Smooth muscle cell (in vitro differentiated cells): ENCODE results near the gene SCLT1. TPM values are rescaled to one million over a fixed set of nuclear protein-coding genes. Genes with fewer than 3 reads are reported as not detected.

Source experiments
- DNase-seq: peaks from one replicate; lab custom pipeline; 2025; ENCODE audit not compliant: unreplicated experiment; lab: John Stamatoyannopoulos, UW
- H2AFZ ChIP-seq: fragments of 200-600 bp; sonication (generic); 2 replicates; pipeline ENCODE4 v1.6.0; 2016; ENCODE audit warnings: antibody characterized with exemption, low read depth, mild to moderate bottlenecking
- H3F3A ChIP-seq: fragments of 200-600 bp; sonication (generic); 2 replicates; pipeline ENCODE4 v1.6.0; 2017; ENCODE audit warnings: antibody characterized with exemption, low read depth
- H3K27ac ChIP-seq: fragments of 200-600 bp; sonication (generic); 2 replicates; pipeline ENCODE4 v1.5.1; 2016; ENCODE audit warnings: low read depth, mild to moderate bottlenecking
- H3K27me3 ChIP-seq: fragments of 200-600 bp; sonication (generic); 2 replicates; pipeline ENCODE4 v1.6.1; 2016; ENCODE audit warnings: low read depth, mild to moderate bottlenecking
- H3K36me3 ChIP-seq: fragments of 200-600 bp; sonication (generic); 2 replicates; pipeline ENCODE4 v1.5.1; 2016; ENCODE audit warnings: low read depth
- H3K4me1 ChIP-seq: fragments of 200-600 bp; sonication (generic); 2 replicates; pipeline ENCODE4 v1.5.1; 2016; ENCODE audit warnings: low read depth
- H3K4me2 ChIP-seq: fragments of 200-600 bp; sonication (generic); 2 replicates; pipeline ENCODE4 v1.6.0; 2016; ENCODE audit warnings: mild to moderate bottlenecking
- H3K4me3 ChIP-seq: fragments of 200-600 bp; sonication (generic); 2 replicates; pipeline ENCODE4 v1.5.1; 2016; ENCODE audit warnings: mild to moderate bottlenecking
- H3K79me2 ChIP-seq: fragments of 200-600 bp; sonication (generic); 2 replicates; pipeline ENCODE4 v1.6.0; 2016; ENCODE audit warnings: low read depth, mild to moderate bottlenecking
- H3K9ac ChIP-seq: fragments of 200-600 bp; sonication (generic); 2 replicates; pipeline ENCODE4 v1.6.0; 2016; ENCODE audit warnings: low read depth
- H3K9me3 ChIP-seq: fragments of 200-600 bp; sonication (generic); replicated peaks from 2 replicates; pipeline ENCODE4 v1.5.1; 2016; ENCODE audit warnings: low read depth
- H4K20me1 ChIP-seq: fragments of 200-600 bp; sonication (generic); 2 replicates; pipeline ENCODE4 v1.6.0; 2016; ENCODE audit warnings: low read depth
- CTCF ChIP-seq: fragments of 200-600 bp; sonication (generic); IDR thresholded peaks from 2 replicates; pipeline ENCODE4 v1.5.1; 2017; ENCODE audit warnings: borderline replicate concordance, mild to moderate bottlenecking, antibody characterized with exemption; ENCODE audit not compliant: insufficient read depth, poor library complexity, severe bottlenecking
- WGBS: methylation state at CpG from one replicate; pipeline ENCODE4 v1.1.7; 2016; ENCODE audit warnings: low lambda C conversion rate; 5-methylcytosine and 5-hydroxymethylcytosine counted together
- polyA plus RNA-seq: library from polyadenylated mRNA; unstranded; fragments of >200 nt; fragmentation: Nextera tagmentation; extraction: Ambion mirVana; gene quantifications from 2 replicates; pipeline ENCODE4 v1.2.1, GENCODE V29; 2016
- total RNA-seq: library from RNA; depleted of rRNA; stranded (reverse); fragments of >200 nt; gene quantifications from 2 replicates; pipeline ENCODE4 v1.2.3, GENCODE V29; 2014

SCLT1 gene
- total and polyA plus RNA-seq, 2 experiments from 2014 or later: 6.9 to 10.2 TPM

- Histone ChIP-seq H3K27me3 (no peaks in the 10 kb centered on the region), H2AFZ (no peak overlapping the region), H4K20me1 (no peaks in the 10 kb centered on the region), H3K27ac (peak overlapping the region; percentile 55), H3K9me3 (no peaks in the 10 kb centered on the region), H3K4me1 (peaks cover 14% of the 10 kb centered on the region), H3K79me2 (no peaks in the 10 kb centered on the region), H3F3A (peaks cover 22% of the 10 kb centered on the region), H3K9ac (peak overlapping the region; percentile 3), H3K4me3 (no peak overlapping the region), H3K36me3 (no peaks in the 10 kb centered on the region), H3K4me2 (peak overlapping the region; percentile 40)
- no peak for TF ChIP-seq CTCF
- no peak for DNase-seq
- 45% methylated on average over 6 of the region's 6 CpGs for WGBS
Measured at GRCh38 chr4:128859887-128860677, 233.3 kb downstream of the SCLT1 start.

GRCh38 chr4:128858879-128859671, 234.3 kb downstream of the SCLT1 start:
- Histone ChIP-seq H2AFZ (no peak overlapping the region), H3K4me1 (peaks cover 20% of the 10 kb centered on the region), H3K9me3 (no peaks in the 10 kb centered on the region), H3K27ac (peak overlapping the region; percentile 55), H3K36me3 (no peaks in the 10 kb centered on the region), H4K20me1 (no peaks in the 10 kb centered on the region), H3K27me3 (no peaks in the 10 kb centered on the region), H3K4me3 (no peak overlapping the region), H3K4me2 (peak overlapping the region; percentile 40), H3K79me2 (no peaks in the 10 kb centered on the region), H3F3A (peaks cover 22% of the 10 kb centered on the region), H3K9ac (no peak overlapping the region)
- WGBS: 85% methylated on average over 18 of the region's 18 CpGs
- TF ChIP-seq CTCF: no peak
- DNase-seq: no peak

GRCh38 chr4:128856246-128856645, 237.1 kb downstream of the SCLT1 start:
- DNase-seq: no peak
- no peak overlapping the region for H2AFZ ChIP-seq
- H3K27ac ChIP-seq: no peak overlapping the region
- H3K9me3 ChIP-seq: no peaks in the 10 kb centered on the region
- H3K4me1 ChIP-seq: peaks cover 20% of the 10 kb centered on the region
- no peaks in the 10 kb centered on the region for H4K20me1 ChIP-seq
- H3K27me3 ChIP-seq: no peaks in the 10 kb centered on the region
- H3K4me3 ChIP-seq: no peak overlapping the region
- H3K79me2 ChIP-seq: no peaks in the 10 kb centered on the region
- no peak overlapping the region for H3K9ac ChIP-seq
- no peak for TF ChIP-seq CTCF
- peaks cover 21% of the 10 kb centered on the region for H3F3A ChIP-seq
- 94% methylated on average over 2 of the region's 2 CpGs for WGBS
- H3K36me3 ChIP-seq: no peaks in the 10 kb centered on the region
- H3K4me2 ChIP-seq: no peak overlapping the region
